ENCODE measurements around the gene HOXD10. TPM values are rescaled to one million over a fixed set of nuclear protein-coding genes. Genes with fewer than 3 reads are reported as not detected.
A peak's percentile ranks its signal among the peaks of the same experiment; 100 is the strongest.

HOXD10 gene
- total RNA-seq, 4 donors from 2014 or later: 0.31 to 0.67 (median 0.52) TPM; not detected in 1

- ATAC-seq: no peak
- Histone ChIP-seq H3K27me3 (peaks cover 100% of the 10 kb centered on the region), H3K27ac (no peak overlapping the region)
Observed at GRCh38 chr2:176117823-176118371, 1.3 kb downstream of the HOXD10 start.

GRCh38 chr2:176118601-176119339, 2.2 kb downstream of the HOXD10 start:
- Histone ChIP-seq H3K27me3 (peaks cover 100% of the 10 kb centered on the region), H3K27ac (no peak overlapping the region), H3K36me3 (no peaks in the 10 kb centered on the region), H3K4me3 (no peak overlapping the region), H3K9me3 (no peaks in the 10 kb centered on the region), H3K4me1 (peaks cover 0 to 33% (median 14%) of the 10 kb centered on the region in 3 donors)
- ATAC-seq: no peak
- TF ChIP-seq CTCF (IDR thresholded peaks at IDR 0.05) (no peak), POLR2A (IDR thresholded peaks at IDR 0.05) (no peak), POLR2AphosphoS5 (IDR thresholded peaks at IDR 0.05) (no peak), EP300 (IDR thresholded peaks at IDR 0.05) (no peak)
- WGBS, 2 donors (ENCODE audit: low coverage in 1 of 2): 9 to 10% methylated on average over 14 to 24 of the region's 24 CpGs

More at GRCh38 chr2:176117823-176118371, 1.3 kb downstream of the HOXD10 start:
- H3K4me1 ChIP-seq: peaks cover 0 to 24% (median 9%) of the 10 kb centered on the region in 3 donors
- no peak for TF ChIP-seq POLR2AphosphoS5 (IDR thresholded peaks at IDR 0.05)
- no peak for TF ChIP-seq CTCF (IDR thresholded peaks at IDR 0.05)
- WGBS, 2 donors (ENCODE audit: low coverage in 1 of 2): 0% methylated on average over 1 of the region's 11 CpGs; no CpG with 5 or more reads in 1 of the 2 donors
- no peaks in the 10 kb centered on the region for H3K36me3 ChIP-seq
- H3K4me3 ChIP-seq: no peak overlapping the region
- no peaks in the 10 kb centered on the region for H3K9me3 ChIP-seq

- TF ChIP-seq POLR2A (IDR thresholded peaks at IDR 0.05): no peak
- TF ChIP-seq CTCF (IDR thresholded peaks at IDR 0.05): no peak
- TF ChIP-seq EP300 (IDR thresholded peaks at IDR 0.05): no peak
- TF ChIP-seq POLR2AphosphoS5 (IDR thresholded peaks at IDR 0.05): no peak
- H3K36me3 ChIP-seq: no peaks in the 10 kb centered on the region
- H3K27me3 ChIP-seq: peaks cover 100% of the 10 kb centered on the region
- H3K27ac ChIP-seq: no peak overlapping the region
- 11 to 12% methylated on average over 6 to 9 of the region's 13 CpGs for whole genome bisulfite sequencing, 2 donors (ENCODE audit: low coverage in 1 of 2)
- H3K4me3 ChIP-seq: no peak overlapping the region
- no peak for ATAC-seq
- H3K4me1 ChIP-seq: peaks cover 0 to 36% (median 14%) of the 10 kb centered on the region in 3 donors
- H3K9me3 ChIP-seq: no peaks in the 10 kb centered on the region
Observed at GRCh38 chr2:176120364-176121189, 4.0 kb downstream of the HOXD10 start.

GRCh38 chr2:176121190-176122051, 4.8 kb downstream of the HOXD10 start:
- 4 to 5% methylated on average over 5 to 9 of the region's 53 CpGs for WGBS, 2 donors (ENCODE audit: low coverage in 1 of 2)
- peaks cover 100% of the 10 kb centered on the region for H3K27me3 ChIP-seq
- H3K4me1 ChIP-seq: peaks cover 0 to 30% (median 14%) of the 10 kb centered on the region in 3 donors
- H3K27ac ChIP-seq: no peak overlapping the region
- H3K9me3 ChIP-seq: no peaks in the 10 kb centered on the region
- ATAC-seq: no peak
- no peaks in the 10 kb centered on the region for H3K36me3 ChIP-seq
- peak overlapping the region in 1 of 2 donors; percentile 54 for H3K4me3 ChIP-seq
- TF ChIP-seq CTCF (IDR thresholded peaks at IDR 0.05): no peak
- TF ChIP-seq POLR2A (IDR thresholded peaks at IDR 0.05): no peak
- TF ChIP-seq POLR2AphosphoS5 (IDR thresholded peaks at IDR 0.05): no peak
- no peak for TF ChIP-seq EP300 (IDR thresholded peaks at IDR 0.05)

Data from gastroesophageal sphincter (tissue), 4 donors.